GM18519 (cell line): ENCODE measurements around the gene PGLYRP1.
A peak's percentile ranks its signal among the peaks of the same experiment; 100 is the strongest.

ENCODE experiments used
- ATAC-seq: cut with Tn5 transposase; IDR thresholded peaks from one replicate; pipeline ENCODE4 v1.9.1; 2021; ENCODE audit warnings: mild to moderate bottlenecking, moderate library complexity; ENCODE audit not compliant: unreplicated experiment, low FRiP score

The PGLYRP1 gene

GRCh38 chr19:46006411-46006810, 16.4 kb downstream of the PGLYRP1 start:
- no peak for ATAC-seq

GRCh38 chr19:46002678-46003275, 20.1 kb downstream of the PGLYRP1 start:
- no peak for ATAC-seq

GRCh38 chr19:46000491-46001246, 22.2 kb downstream of the PGLYRP1 start:
- ATAC-seq = no peak

GRCh38 chr19:45999653-46000121, 23.2 kb downstream of the PGLYRP1 start:
- no peak for ATAC-seq

- no peak for ATAC-seq
Observed at GRCh38 chr19:45998834-45999233, 24.0 kb downstream of the PGLYRP1 start.

GRCh38 chr19:45996933-45997332, 25.9 kb downstream of the PGLYRP1 start:
- ATAC-seq = no peak

GRCh38 chr19:45995715-45996385, 27.0 kb downstream of the PGLYRP1 start:
- ATAC-seq = no peak

- ATAC-seq = peak; percentile 87
Observed at GRCh38 chr19:45994998-45995714, 27.7 kb downstream of the PGLYRP1 start, which contains the start of gene CCDC61. Gene CCDC61 (plus strand): TSS chr19:45995467. CDS start chr19:46003019, 7,552 bp downstream.

GRCh38 chr19:45994456-45994997, 28.3 kb downstream of the PGLYRP1 start:
- ATAC-seq = no peak

- no peak for ATAC-seq
Observed at GRCh38 chr19:45990113-45990728, 32.6 kb downstream of the PGLYRP1 start.

- no peak for ATAC-seq
Observed at GRCh38 chr19:45985321-45985720, 37.5 kb downstream of the PGLYRP1 start.

GRCh38 chr19:45981350-45981749, 41.5 kb downstream of the PGLYRP1 start:
- no peak for ATAC-seq

GRCh38 chr19:45978156-45978555, 44.7 kb downstream of the PGLYRP1 start:
- no peak for ATAC-seq

GRCh38 chr19:45976178-45976577, 46.7 kb downstream of the PGLYRP1 start:
- ATAC-seq = no peak

GRCh38 chr19:45975306-45976070, 47.4 kb downstream of the PGLYRP1 start:
- no peak for ATAC-seq

- ATAC-seq = no peak
Observed at GRCh38 chr19:45973553-45974338, 49.1 kb downstream of the PGLYRP1 start, which contains the start of gene NOVA2. Gene NOVA2 (minus strand): TSS chr19:45973865. CDS start chr19:45973351, 514 bp downstream.

GRCh38 chr19:45972947-45973540, 49.8 kb downstream of the PGLYRP1 start:
- no peak for ATAC-seq
